ENCODE measurements around the gene ZNF597.

Gene ZNF597

DNA sequence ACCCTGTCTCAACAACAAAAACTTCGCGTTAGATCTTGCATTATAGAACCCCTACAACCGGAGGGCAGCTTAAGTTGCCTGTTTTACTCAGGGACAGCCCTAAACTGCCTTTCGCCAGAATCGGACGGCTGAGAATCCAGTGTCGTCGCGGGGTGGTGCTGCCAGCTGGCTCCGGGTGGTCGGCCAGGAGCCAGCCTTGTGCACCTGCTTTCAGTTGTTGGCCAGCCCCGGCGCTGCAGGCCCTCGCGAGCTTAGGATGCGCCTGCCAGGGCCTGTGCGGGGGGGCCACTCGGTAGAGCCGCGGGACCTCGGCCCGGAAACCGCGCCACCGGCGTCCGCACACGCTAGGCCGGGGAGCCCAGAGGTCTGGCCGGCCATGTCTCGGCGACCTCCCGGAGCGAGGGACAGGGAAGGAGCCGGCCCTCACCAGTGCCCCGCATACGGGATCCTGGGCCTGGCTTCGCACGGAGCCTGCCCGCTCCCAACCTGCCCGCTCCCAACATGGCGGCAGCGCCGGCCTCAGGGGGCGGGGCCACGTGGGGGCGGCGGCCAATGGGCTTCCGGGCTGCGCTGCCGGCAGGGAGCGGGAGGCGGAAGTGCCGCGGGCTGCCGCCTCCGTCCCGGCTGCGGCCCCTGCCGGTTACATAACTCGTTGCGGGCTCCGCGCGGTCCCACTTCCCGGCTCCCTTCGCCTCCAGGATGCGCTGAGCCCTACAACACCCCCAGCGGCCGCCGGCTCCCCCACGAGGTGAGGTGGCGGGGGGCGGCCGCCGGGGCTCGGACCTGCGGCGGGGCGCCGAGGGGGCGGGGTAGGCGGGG is 14.3 kb upstream of the ZNF597 start:
- H3K4me1 ChIP-seq (ENCODE audit: insufficient read depth, low read length): peaks cover 31% of the 10 kb centered on the region
- peak overlapping the region; percentile 64 for H3K4me3 ChIP-seq (ENCODE audit: low read length)
- no peaks in the 10 kb centered on the region for H3K9me3 ChIP-seq (ENCODE audit: low read length)
- no peaks in the 10 kb centered on the region for H3K27me3 ChIP-seq (ENCODE audit: insufficient read depth, low read length)
- H3K36me3 ChIP-seq (ENCODE audit: insufficient read depth, low read length): no peaks in the 10 kb centered on the region
- H2AFZ ChIP-seq (ENCODE audit: low read depth, low read length): peak overlapping the region; percentile 41

GRCh38 chr16:3454631-3455147 is 11.4 kb upstream of the ZNF597 start:
- Histone ChIP-seq H2AFZ (ENCODE audit: low read depth, low read length) (no peak overlapping the region), H3K27me3 (ENCODE audit: insufficient read depth, low read length) (no peaks in the 10 kb centered on the region), H3K4me1 (ENCODE audit: insufficient read depth, low read length) (peaks cover 17% of the 10 kb centered on the region), H3K4me3 (ENCODE audit: low read length) (no peak overlapping the region), H3K9me3 (ENCODE audit: low read length) (no peaks in the 10 kb centered on the region), H3K36me3 (ENCODE audit: insufficient read depth, low read length) (peaks cover 5% of the 10 kb centered on the region)

DNA sequence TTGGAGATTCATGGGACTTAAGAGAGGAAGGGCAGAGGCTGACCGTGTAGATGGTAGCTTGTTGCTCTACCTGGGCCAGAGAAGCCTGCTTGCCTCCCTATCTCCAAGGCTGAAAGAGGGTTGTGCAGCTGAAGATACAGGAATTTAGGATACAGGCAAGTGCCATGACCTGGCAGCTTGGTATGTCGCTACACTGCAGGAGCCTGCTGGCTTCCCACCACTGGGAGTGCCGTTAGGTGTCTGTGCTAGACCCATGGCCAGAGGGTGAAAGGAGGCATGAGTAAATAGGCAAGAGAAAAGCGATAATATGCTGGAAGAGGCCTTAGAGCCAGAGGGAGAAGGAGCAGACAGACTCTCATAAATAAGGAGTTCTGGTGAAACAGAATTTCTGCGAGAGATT is 10.8 kb upstream of the ZNF597 start:
- Histone ChIP-seq H3K4me1 (ENCODE audit: insufficient read depth, low read length) (peaks cover 11% of the 10 kb centered on the region), H2AFZ (ENCODE audit: low read depth, low read length) (no peak overlapping the region), H3K9me3 (ENCODE audit: low read length) (no peaks in the 10 kb centered on the region), H3K4me3 (ENCODE audit: low read length) (no peak overlapping the region), H3K36me3 (ENCODE audit: insufficient read depth, low read length) (peaks cover 5% of the 10 kb centered on the region), H3K27me3 (ENCODE audit: insufficient read depth, low read length) (no peaks in the 10 kb centered on the region)

DNA sequence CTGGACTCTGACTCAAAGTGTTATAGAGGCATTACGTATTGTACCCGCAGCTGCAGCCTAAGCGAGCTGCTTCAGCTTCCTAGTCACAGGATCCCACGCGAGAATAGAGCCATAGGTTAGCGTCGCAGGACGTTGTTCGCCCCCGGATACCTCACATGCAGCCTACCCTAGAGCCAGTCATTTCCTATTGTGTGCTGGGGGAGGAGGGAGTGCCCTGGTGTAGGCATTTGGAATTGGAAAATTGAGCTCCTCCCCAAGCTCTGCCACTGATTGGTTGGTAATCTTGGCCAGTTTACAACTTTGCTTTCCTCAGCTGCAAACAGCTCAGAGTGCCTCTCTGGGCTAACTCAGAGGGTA is 706 bp upstream of the ZNF597 start:
- H2AFZ ChIP-seq (ENCODE audit: low read depth, low read length): no peak overlapping the region
- no peaks in the 10 kb centered on the region for H3K27me3 ChIP-seq (ENCODE audit: insufficient read depth, low read length)
- H3K36me3 ChIP-seq (ENCODE audit: insufficient read depth, low read length): peaks cover 11% of the 10 kb centered on the region
- H3K4me3 ChIP-seq (ENCODE audit: low read length): peak overlapping the region; percentile 85
- H3K9me3 ChIP-seq (ENCODE audit: low read length): no peaks in the 10 kb centered on the region
- peaks cover 3% of the 10 kb centered on the region for H3K4me1 ChIP-seq (ENCODE audit: insufficient read depth, low read length)

- no peak overlapping the region for H3K4me3 ChIP-seq (ENCODE audit: low read length)
- no peaks in the 10 kb centered on the region for H3K27me3 ChIP-seq (ENCODE audit: insufficient read depth, low read length)
- H3K4me1 ChIP-seq (ENCODE audit: insufficient read depth, low read length): peaks cover 2% of the 10 kb centered on the region
- no peak overlapping the region for H2AFZ ChIP-seq (ENCODE audit: low read depth, low read length)
- peaks cover 5% of the 10 kb centered on the region for H3K36me3 ChIP-seq (ENCODE audit: insufficient read depth, low read length)
- no peaks in the 10 kb centered on the region for H3K9me3 ChIP-seq (ENCODE audit: low read length)
These were observed 3.7 kb downstream of the ZNF597 start for GRCh38 chr16:3439637-3440036.

DNA sequence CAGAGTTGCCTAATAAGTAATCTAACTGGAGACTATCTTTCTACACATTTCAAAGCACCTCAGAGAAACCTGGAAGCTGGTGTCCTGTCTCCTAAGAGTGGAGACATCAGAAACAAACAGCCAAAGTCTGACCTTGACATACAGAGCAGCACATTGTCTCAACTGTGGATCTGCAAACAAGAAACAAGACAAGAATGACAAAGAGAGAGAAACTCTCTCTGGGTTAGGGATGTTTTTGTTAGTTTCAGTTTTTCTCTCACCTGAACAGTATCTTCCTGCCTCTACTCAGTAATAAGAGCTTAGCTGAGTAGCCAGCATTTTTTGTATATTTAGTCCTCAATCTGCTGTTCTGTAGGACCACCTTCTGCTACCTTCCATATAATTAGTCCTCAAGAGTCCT is 8.9 kb downstream of the ZNF597 start:
- no peaks in the 10 kb centered on the region for H3K36me3 ChIP-seq (ENCODE audit: insufficient read depth, low read length)
- H3K9me3 ChIP-seq (ENCODE audit: low read length): no peaks in the 10 kb centered on the region
- no peak overlapping the region for H2AFZ ChIP-seq (ENCODE audit: low read depth, low read length)
- H3K4me3 ChIP-seq (ENCODE audit: low read length): no peak overlapping the region
- H3K27me3 ChIP-seq (ENCODE audit: insufficient read depth, low read length): no peaks in the 10 kb centered on the region
- H3K4me1 ChIP-seq (ENCODE audit: insufficient read depth, low read length): no peaks in the 10 kb centered on the region

- Histone ChIP-seq H3K27me3 (ENCODE audit: insufficient read depth, low read length) (no peaks in the 10 kb centered on the region), H2AFZ (ENCODE audit: low read depth, low read length) (no peak overlapping the region), H3K9me3 (ENCODE audit: low read length) (no peaks in the 10 kb centered on the region), H3K4me1 (ENCODE audit: insufficient read depth, low read length) (no peaks in the 10 kb centered on the region), H3K36me3 (ENCODE audit: insufficient read depth, low read length) (no peaks in the 10 kb centered on the region), H3K4me3 (ENCODE audit: low read length) (no peak overlapping the region)
These were observed 11.5 kb downstream of the ZNF597 start for GRCh38 chr16:3431779-3432219.

DNA sequence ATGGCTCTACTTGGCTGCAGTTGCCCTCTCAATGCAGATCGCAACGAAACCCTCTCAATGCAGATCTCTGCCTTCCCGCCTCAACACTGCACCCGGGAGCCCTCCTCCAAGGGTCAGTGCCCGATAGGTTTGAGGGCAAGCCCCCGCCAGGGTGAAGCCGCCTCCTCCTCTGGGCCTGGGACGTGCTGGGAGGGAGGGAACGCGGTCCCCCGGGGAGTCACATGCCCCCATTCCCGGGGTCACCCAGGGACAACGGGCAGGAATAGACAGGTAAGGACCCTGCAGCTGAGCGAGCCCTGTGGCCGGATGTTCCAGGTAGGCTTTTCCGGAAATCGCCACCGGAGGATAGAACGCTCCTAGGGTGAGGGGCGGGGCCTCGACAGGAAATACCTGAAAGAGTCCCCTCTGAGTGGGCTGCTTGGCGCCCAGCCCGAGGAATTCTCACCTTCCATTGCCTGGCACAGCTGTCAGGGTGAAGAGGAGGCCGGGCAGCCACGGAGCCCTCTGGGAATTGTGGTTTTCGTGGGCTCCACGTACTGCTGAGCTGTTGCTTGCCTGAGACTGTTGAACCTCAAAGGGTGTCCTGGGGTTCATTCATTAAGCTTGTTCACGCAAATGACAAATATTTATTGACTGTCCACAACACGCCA is 29.4 kb downstream of the ZNF597 start:
- Histone ChIP-seq H3K4me1 (ENCODE audit: insufficient read depth, low read length) (no peaks in the 10 kb centered on the region), H3K27me3 (ENCODE audit: insufficient read depth, low read length) (no peaks in the 10 kb centered on the region), H2AFZ (ENCODE audit: low read depth, low read length) (no peak overlapping the region), H3K36me3 (ENCODE audit: insufficient read depth, low read length) (peaks cover 2% of the 10 kb centered on the region), H3K9me3 (ENCODE audit: low read length) (peaks cover 28% of the 10 kb centered on the region), H3K4me3 (ENCODE audit: low read length) (no peak overlapping the region)

GRCh38 chr16:3408561-3409197 is 34.6 kb downstream of the ZNF597 start:
- no peaks in the 10 kb centered on the region for H3K27me3 ChIP-seq (ENCODE audit: insufficient read depth, low read length)
- no peaks in the 10 kb centered on the region for H3K4me1 ChIP-seq (ENCODE audit: insufficient read depth, low read length)
- H3K36me3 ChIP-seq (ENCODE audit: insufficient read depth, low read length): peaks cover 47% of the 10 kb centered on the region
- H2AFZ ChIP-seq (ENCODE audit: low read depth, low read length): no peak overlapping the region
- H3K4me3 ChIP-seq (ENCODE audit: low read length): no peak overlapping the region
- H3K9me3 ChIP-seq (ENCODE audit: low read length): peaks cover 59% of the 10 kb centered on the region

DNA sequence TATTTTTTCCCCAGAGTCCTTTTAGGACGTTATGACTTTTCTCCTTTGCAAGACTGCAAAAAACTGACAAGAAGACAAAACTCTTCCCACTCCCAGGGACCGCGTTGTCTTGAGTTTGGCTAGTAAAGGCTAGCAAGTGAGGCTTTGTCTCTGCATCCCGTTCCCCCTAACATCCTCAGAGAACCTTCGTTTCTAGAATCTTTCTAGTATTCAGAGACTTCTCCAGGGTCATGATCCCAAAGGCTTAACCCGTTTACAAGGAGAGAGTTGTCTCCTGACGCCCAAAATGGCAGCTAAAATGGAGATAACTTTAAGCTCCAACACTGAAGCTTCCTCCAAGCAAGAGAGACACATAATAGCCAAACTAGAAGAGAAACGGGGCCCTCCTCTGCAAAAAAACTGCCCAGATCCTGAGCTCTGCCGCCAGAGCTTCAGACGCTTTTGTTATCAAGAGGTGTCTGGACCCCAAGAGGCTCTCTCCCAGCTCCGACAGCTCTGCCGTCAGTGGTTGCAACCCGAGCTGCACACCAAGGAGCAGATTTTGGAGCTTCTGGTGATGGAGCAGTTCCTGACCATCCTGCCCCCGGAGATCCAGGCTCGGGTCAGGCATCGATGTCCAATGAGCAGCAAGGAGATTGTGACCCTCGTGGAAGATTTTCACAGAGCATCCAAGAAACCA is 41.4 kb downstream of the ZNF597 start:
- H3K36me3 ChIP-seq (ENCODE audit: insufficient read depth, low read length): peaks cover 49% of the 10 kb centered on the region
- H3K9me3 ChIP-seq (ENCODE audit: low read length): peaks cover 35% of the 10 kb centered on the region
- H3K27me3 ChIP-seq (ENCODE audit: insufficient read depth, low read length): no peaks in the 10 kb centered on the region
- peaks cover 3% of the 10 kb centered on the region for H3K4me1 ChIP-seq (ENCODE audit: insufficient read depth, low read length)
- H2AFZ ChIP-seq (ENCODE audit: low read depth, low read length): peak overlapping the region; percentile 65
- peak overlapping the region; percentile 98 for H3K4me3 ChIP-seq (ENCODE audit: low read length)

DNA sequence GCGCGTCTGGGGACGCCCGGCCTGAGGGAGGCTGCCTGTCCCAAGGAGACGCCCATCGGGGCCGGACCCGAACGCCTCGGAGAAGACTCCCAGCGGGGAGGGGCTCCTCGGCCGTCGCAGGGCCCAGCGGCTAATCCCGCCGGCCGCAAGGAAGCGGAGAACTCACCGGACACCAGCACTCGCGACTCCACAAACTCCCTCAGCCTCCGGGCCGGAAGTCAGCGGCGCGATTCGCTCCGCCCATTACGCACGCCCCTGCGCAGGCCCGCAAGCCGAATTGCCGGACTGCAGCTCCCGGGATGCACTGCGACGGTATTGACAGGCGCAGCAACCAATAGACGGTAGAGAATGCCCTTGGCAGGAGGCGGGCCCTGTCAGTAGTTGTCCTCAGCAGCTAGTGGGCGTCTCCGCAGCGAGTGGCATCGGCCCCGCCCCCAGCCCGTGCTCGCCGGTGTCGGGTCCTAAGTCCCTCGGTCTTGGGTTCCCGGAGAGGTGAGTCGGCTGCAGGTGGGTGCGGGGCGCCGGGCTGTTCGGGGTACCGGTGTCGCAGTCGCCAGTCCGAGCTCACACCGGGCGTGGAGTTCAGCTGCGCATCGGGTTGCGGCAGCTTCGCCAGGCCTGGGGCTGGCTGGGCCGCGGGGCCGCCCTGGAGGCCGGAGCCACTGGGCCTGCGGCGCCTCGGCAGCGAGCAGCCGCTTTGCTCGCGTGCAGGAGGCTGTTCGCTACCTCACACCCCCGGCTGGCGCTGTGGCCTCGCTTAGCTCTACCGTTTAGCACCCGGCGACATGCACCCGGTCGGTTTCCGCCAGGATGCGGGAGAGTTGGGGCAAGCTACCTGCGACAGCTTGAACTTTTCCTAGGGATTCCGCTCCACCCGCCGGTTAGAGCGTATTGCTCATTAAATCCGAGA is 42.3 kb downstream of the ZNF597 start, which contains the start of the genes ZNF174 and ZSCAN32:
Gene ZNF174 (plus strand): TSS at position 437 of the 910 bp plus-strand sequence. CDS start 790 bp downstream, outside the sequence.
Gene ZSCAN32 (minus strand): TSS at position 226 of the 910 bp plus-strand sequence. CDS start 3,447 bp downstream, outside the sequence.
- H3K9me3 ChIP-seq (ENCODE audit: low read length): peaks cover 34% of the 10 kb centered on the region
- H3K4me1 ChIP-seq (ENCODE audit: insufficient read depth, low read length): peaks cover 3% of the 10 kb centered on the region
- peaks cover 50% of the 10 kb centered on the region for H3K36me3 ChIP-seq (ENCODE audit: insufficient read depth, low read length)
- no peaks in the 10 kb centered on the region for H3K27me3 ChIP-seq (ENCODE audit: insufficient read depth, low read length)
- H2AFZ ChIP-seq (ENCODE audit: low read depth, low read length): peak within 1 kb of the TSS; percentile 96
- peak within 1 kb of the TSS; percentile 98 for H3K4me3 ChIP-seq (ENCODE audit: low read length)

- Histone ChIP-seq H3K36me3 (ENCODE audit: insufficient read depth, low read length) (peaks cover 50% of the 10 kb centered on the region), H3K4me3 (ENCODE audit: low read length) (peak overlapping the region; percentile 98), H2AFZ (ENCODE audit: low read depth, low read length) (peak overlapping the region; percentile 96), H3K4me1 (ENCODE audit: insufficient read depth, low read length) (peaks cover 3% of the 10 kb centered on the region), H3K9me3 (ENCODE audit: low read length) (peaks cover 33% of the 10 kb centered on the region), H3K27me3 (ENCODE audit: insufficient read depth, low read length) (no peaks in the 10 kb centered on the region)
These were observed 42.9 kb downstream of the ZNF597 start for GRCh38 chr16:3400446-3400778.

All from neuron (in vitro differentiated cells).